Breast epithelium (tissue), 4 donors: ENCODE results near the gene TMEM63C. TPM values are rescaled to one million over a fixed set of nuclear protein-coding genes. Genes with fewer than 3 reads are reported as not detected.

Experiments
- DNase-seq, 2 donors: peaks; one replicate each; pipeline ENCODE4 v3.0.0-alpha.2; 2019; ENCODE audit warnings: low spot score in 2 of 2
- H3K27ac ChIP-seq, 2 donors: fragments of 200-600 bp; sonication (generic) in 1 of 2; one replicate each; pipeline ENCODE4 v1.5.1; 2016 to 2019; ENCODE audit warnings: mild to moderate bottlenecking in 1 of 2
- H3K27me3 ChIP-seq, 2 donors: fragments of 200-600 bp; sonication (generic) in 1 of 2; one replicate each; pipeline versions ENCODE4 v1.5.1 to v1.6.0; 2017 to 2019; ENCODE audit warnings: control low read depth in 1 of 2, mild to moderate bottlenecking in 1 of 2
- H3K36me3 ChIP-seq: fragments of 200-600 bp; one replicate; pipeline ENCODE4 v1.5.1; 2019
- H3K4me1 ChIP-seq, 2 donors: fragments of 200-600 bp; sonication (generic); one replicate each; pipeline ENCODE4 v1.5.1; 2016 to 2019; ENCODE audit warnings: control low read depth in 1 of 2
- H3K4me3 ChIP-seq, 3 donors: fragments of 200-600 bp; sonication (generic); 1 replicate in 2 of 3; 2 replicates in 1 of 3; pipeline ENCODE4 v1.5.1; 2016 to 2019; ENCODE audit warnings: mild to moderate bottlenecking in 3 of 3, moderate library complexity in 2 of 3
- H3K9me3 ChIP-seq, 2 donors: fragments of 200-600 bp; sonication (generic) in 1 of 2; one replicate each; pipeline ENCODE4 v1.5.1; 2016 to 2019; ENCODE audit warnings: control low read depth in 1 of 2
- CTCF ChIP-seq, 3 donors: fragments of 450-650 bp; IDR thresholded peaks; one replicate each; pipeline ENCODE4 v1.5.1; 2016 to 2017; ENCODE audit warnings: antibody characterized with exemption in 3 of 3, mild to moderate bottlenecking in 3 of 3, moderate library complexity in 3 of 3
- POLR2A ChIP-seq: fragments of 450-650 bp; IDR thresholded peaks from one replicate; pipeline ENCODE4 v1.6.1; 2016; ENCODE audit warnings: antibody characterized with exemption, mild to moderate bottlenecking, moderate library complexity
- POLR2AphosphoS5 ChIP-seq, 3 donors: sonication (generic); formaldehyde crosslinking; IDR thresholded peaks; one replicate each; pipeline ENCODE4 v1.6.1; 2017; ENCODE audit warnings: antibody characterized with exemption in 3 of 3
- intact Hi-C: fragments of 100-400 bp; cut with DNase I; formaldehyde crosslinking; loops from one replicate; pipeline ENCODE4 v1.15.1; 2023; ENCODE audit warnings: low total_unique reads
- total RNA-seq, 3 donors: library from RNA; depleted of rRNA; stranded (reverse); fragments of >200 nt; gene quantifications; one replicate each; pipeline ENCODE4 v1.1.0, GENCODE V29; 2016

The TMEM63C gene
- total RNA-seq, 3 donors from 2014 or later, result 0.16 to 8.0 (median 3.9) TPM

- H3K27me3 ChIP-seq, result peaks cover 0 to 6% of the 10 kb centered on the region in 2 donors
- H3K4me3 ChIP-seq, result no peak overlapping the region
- H3K9me3 ChIP-seq, result peaks cover 8 to 9% of the 10 kb centered on the region in 2 donors
- no peak overlapping the region for H3K27ac ChIP-seq
- no peaks in the 10 kb centered on the region for H3K4me1 ChIP-seq
- DNase-seq, result no peak
- intact Hi-C loops, result no loop called here
- TF ChIP-seq POLR2A (no peak), CTCF (IDR thresholded peaks at IDR 0.05) (no peak), POLR2AphosphoS5 (IDR thresholded peaks at IDR 0.05) (no peak)
- H3K36me3 ChIP-seq, result no peaks in the 10 kb centered on the region
Observed at GRCh38 chr14:77264466-77265186, 83.0 kb downstream of the TMEM63C start.

- no peaks in the 10 kb centered on the region for H3K4me1 ChIP-seq
- H3K27ac ChIP-seq, result no peak overlapping the region
- TF ChIP-seq POLR2AphosphoS5 (IDR thresholded peaks at IDR 0.05), result no peak
- no peak for TF ChIP-seq CTCF (IDR thresholded peaks at IDR 0.05)
- no peak for TF ChIP-seq POLR2A
- H3K9me3 ChIP-seq, result peaks cover 8 to 9% of the 10 kb centered on the region in 2 donors
- H3K4me3 ChIP-seq, result no peak overlapping the region
- intact Hi-C loops, result no loop called here
- no peak for DNase-seq
- peaks cover 0 to 11% of the 10 kb centered on the region in 2 donors for H3K27me3 ChIP-seq
- no peaks in the 10 kb centered on the region for H3K36me3 ChIP-seq
Observed at GRCh38 chr14:77265187-77265515, 83.6 kb downstream of the TMEM63C start.

DNA sequence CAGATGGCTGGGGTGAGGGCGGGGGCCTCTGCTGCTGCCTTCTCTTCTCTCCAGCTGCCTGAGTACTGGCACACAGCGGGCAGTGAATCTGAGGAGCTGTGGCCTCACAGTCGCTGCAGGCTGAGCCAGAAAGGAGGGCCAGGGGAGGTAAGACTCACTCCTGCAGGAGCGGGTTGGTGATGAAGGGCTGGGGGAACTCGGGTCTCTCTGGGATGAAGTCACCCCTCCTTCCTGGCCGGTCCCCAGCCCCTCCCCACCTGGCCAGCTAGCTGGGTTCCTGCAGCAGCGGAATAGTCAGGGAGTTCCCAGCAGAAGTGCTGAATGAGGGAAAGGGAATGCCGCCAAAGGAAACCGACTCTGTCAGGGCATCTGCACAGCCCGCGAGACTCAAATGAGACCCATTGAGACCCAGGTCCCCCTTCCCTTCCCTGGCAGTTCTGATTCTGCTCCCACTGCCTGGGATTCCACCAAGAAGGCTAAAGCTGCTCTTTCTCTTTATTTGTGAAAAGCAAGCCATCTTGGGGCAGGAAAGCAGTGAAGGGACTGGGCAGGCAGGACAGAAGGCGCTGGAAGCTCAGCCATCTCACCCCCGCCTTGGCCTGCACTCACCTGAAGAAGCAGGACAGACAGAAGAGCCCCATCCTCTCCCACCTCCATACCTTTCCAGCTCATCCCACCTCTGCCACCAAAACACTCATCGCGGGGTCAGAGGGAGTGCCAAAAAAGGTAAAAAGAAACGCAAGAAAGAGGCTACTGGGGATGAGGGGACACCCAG is 84.2 kb downstream of the TMEM63C start:
- intact Hi-C loops, result no loop called here
- TF ChIP-seq CTCF (IDR thresholded peaks at IDR 0.05), result no peak
- DNase-seq, result no peak
- no peak overlapping the region for H3K27ac ChIP-seq
- H3K4me1 ChIP-seq, result no peaks in the 10 kb centered on the region
- no peak overlapping the region for H3K4me3 ChIP-seq
- peaks cover 8 to 9% of the 10 kb centered on the region in 2 donors for H3K9me3 ChIP-seq
- H3K36me3 ChIP-seq, result no peaks in the 10 kb centered on the region
- peaks cover 0 to 17% of the 10 kb centered on the region in 2 donors for H3K27me3 ChIP-seq

GRCh38 chr14:77266336-77266735 is 84.7 kb downstream of the TMEM63C start:
- no peak for DNase-seq
- no peak overlapping the region for H3K27ac ChIP-seq
- TF ChIP-seq CTCF (IDR thresholded peaks at IDR 0.05) (no peak), POLR2A (no peak), POLR2AphosphoS5 (IDR thresholded peaks at IDR 0.05) (no peak)
- peaks cover 3 to 22% of the 10 kb centered on the region in 2 donors for H3K27me3 ChIP-seq
- intact Hi-C loops, result no loop called here
- H3K36me3 ChIP-seq, result no peaks in the 10 kb centered on the region
- no peaks in the 10 kb centered on the region for H3K4me1 ChIP-seq
- no peak overlapping the region for H3K4me3 ChIP-seq
- peaks cover 8 to 9% of the 10 kb centered on the region in 2 donors for H3K9me3 ChIP-seq
